SH-SY5Y (cell line): ENCODE results near the gene ZDHHC13.

Experiments used
- GATA2 ChIP-seq: IDR thresholded peaks from 2 replicates; pipeline ENCODE4 v1.6.1; 2011; ENCODE audit warnings: mild to moderate bottlenecking, low read depth, low read length
- GATA3 ChIP-seq: IDR thresholded peaks from 2 replicates; pipeline ENCODE4 v1.6.1; 2011; ENCODE audit warnings: low read depth, mild to moderate bottlenecking, low read length, moderate library complexity

GRCh38 chr11:19093976-19094375 is 23.0 kb upstream of the ZDHHC13 start:
- TF ChIP-seq GATA2 (no peak), GATA3 (no peak)
